Measurements from ENCODE around the gene SRRM4. TPM values are rescaled to one million over a fixed set of nuclear protein-coding genes. Genes with fewer than 3 reads are reported as not detected.

SRRM4 gene
- total and polyA plus RNA-seq, 8 donors: 0.05 to 2.6 (median 0.22) TPM; not detected in 2

- intact Hi-C loops (cut with DNase I; ENCODE audit: low total_unique reads): no loop called here
- H3K4me1 ChIP-seq: no peaks in the 10 kb centered on the region
- WGBS, 5 donors: 23 to 60% (median 52%) methylated on average over 2 of the region's 2 CpGs
These were observed 21.3 kb upstream of the SRRM4 start for GRCh38 chr12:118959985-118960560.

GRCh38 chr12:118960865-118961264 is 20.5 kb upstream of the SRRM4 start:
- Histone ChIP-seq H3K27ac (no peak overlapping the region), H3K9me3 (peaks cover 0 to 7% (median 0%) of the 10 kb centered on the region in 4 donors), H3K36me3 (no peaks in the 10 kb centered on the region), H3K27me3 (no peaks in the 10 kb centered on the region), H3K4me1 (no peaks in the 10 kb centered on the region), H3K4me3 (no peak overlapping the region)
- DNase-seq: no peak
- TF ChIP-seq EP300 (IDR thresholded peaks at IDR 0.05): no peak
- no peak for TF ChIP-seq POLR2A (IDR thresholded peaks at IDR 0.05)
- TF ChIP-seq CTCF (IDR thresholded peaks at IDR 0.05): no peak
- TF ChIP-seq POLR2AphosphoS5 (IDR thresholded peaks at IDR 0.05): no peak
- intact Hi-C loops (cut with DNase I; ENCODE audit: low total_unique reads): no loop called here
- 71 to 85% (median 79%) methylated on average over 6 of the region's 6 CpGs for WGBS, 5 donors

More at GRCh38 chr12:118959985-118960560, 21.3 kb upstream of the SRRM4 start:
- H3K36me3 ChIP-seq: no peaks in the 10 kb centered on the region
- no peak for DNase-seq
- no peaks in the 10 kb centered on the region for H3K27me3 ChIP-seq
- peaks cover 0 to 7% (median 0%) of the 10 kb centered on the region in 4 donors for H3K9me3 ChIP-seq
- TF ChIP-seq EP300 (IDR thresholded peaks at IDR 0.05): no peak
- no peak for TF ChIP-seq CTCF (IDR thresholded peaks at IDR 0.05)
- no peak for TF ChIP-seq POLR2A (IDR thresholded peaks at IDR 0.05)
- no peak for TF ChIP-seq POLR2AphosphoS5 (IDR thresholded peaks at IDR 0.05)
- no peak overlapping the region for H3K4me3 ChIP-seq
- no peak overlapping the region for H3K27ac ChIP-seq

GRCh38 chr12:118964988-118965387 is 16.4 kb upstream of the SRRM4 start:
- Histone ChIP-seq H3K36me3 (no peaks in the 10 kb centered on the region), H3K4me3 (no peak overlapping the region), H3K27ac (no peak overlapping the region), H3K27me3 (peaks cover 0 to 9% (median 0%) of the 10 kb centered on the region in 3 donors), H3K4me1 (no peaks in the 10 kb centered on the region), H3K9me3 (peaks cover 0 to 14% (median 0%) of the 10 kb centered on the region in 4 donors)
- TF ChIP-seq POLR2A (IDR thresholded peaks at IDR 0.05) (no peak), CTCF (IDR thresholded peaks at IDR 0.05) (no peak), EP300 (IDR thresholded peaks at IDR 0.05) (no peak), POLR2AphosphoS5 (IDR thresholded peaks at IDR 0.05) (no peak)
- 63 to 78% (median 72%) methylated on average over 5 of the region's 5 CpGs for WGBS, 5 donors
- intact Hi-C loops (cut with DNase I; ENCODE audit: low total_unique reads): no loop called here
- DNase-seq: no peak

GRCh38 chr12:118970856-118971255 is 10.5 kb upstream of the SRRM4 start:
- Histone ChIP-seq H3K27me3 (peaks cover 0 to 14% (median 0%) of the 10 kb centered on the region in 3 donors), H3K4me3 (no peak overlapping the region), H3K36me3 (no peaks in the 10 kb centered on the region), H3K4me1 (no peaks in the 10 kb centered on the region), H3K9me3 (peaks cover 0 to 7% (median 0%) of the 10 kb centered on the region in 4 donors), H3K27ac (no peak overlapping the region)
- TF ChIP-seq POLR2A (IDR thresholded peaks at IDR 0.05): no peak
- TF ChIP-seq POLR2AphosphoS5 (IDR thresholded peaks at IDR 0.05): no peak
- no peak for DNase-seq
- intact Hi-C loops (cut with DNase I; ENCODE audit: low total_unique reads): no loop called here
- 53 to 69% (median 57%) methylated on average over 5 of the region's 5 CpGs for WGBS, 5 donors

GRCh38 chr12:118972982-118973381 is 8.4 kb upstream of the SRRM4 start:
- TF ChIP-seq POLR2AphosphoS5 (IDR thresholded peaks at IDR 0.05): no peak
- TF ChIP-seq EP300 (IDR thresholded peaks at IDR 0.05): no peak
- no peak for TF ChIP-seq POLR2A (IDR thresholded peaks at IDR 0.05)
- no peak for TF ChIP-seq CTCF (IDR thresholded peaks at IDR 0.05)
- intact Hi-C loops (cut with DNase I; ENCODE audit: low total_unique reads): no loop called here
- H3K4me1 ChIP-seq: no peaks in the 10 kb centered on the region
- H3K4me3 ChIP-seq: no peak overlapping the region
- no peaks in the 10 kb centered on the region for H3K36me3 ChIP-seq
- H3K9me3 ChIP-seq: no peaks in the 10 kb centered on the region
- WGBS, 5 donors: 86 to 93% (median 89%) methylated on average over 2 of the region's 2 CpGs
- H3K27ac ChIP-seq: no peak overlapping the region
- peaks cover 0 to 19% (median 0%) of the 10 kb centered on the region in 3 donors for H3K27me3 ChIP-seq
- DNase-seq: no peak
